Neutrophil (primary cell): ENCODE data around the gene HLA-E.
"Not testable (repeated sequence)": the region's sequence is repeated elsewhere in the genome, so short reads cannot be mapped to it uniquely, and the experiment has no call there.

ENCODE experiments used
- H3K27ac ChIP-seq: fragments of 200-600 bp; sonication (generic); 2 replicates; pipeline ENCODE4 v1.5.1; 2016; ENCODE audit warnings: mild to moderate bottlenecking, moderate library complexity
- H3K27me3 ChIP-seq: fragments of 200-600 bp; sonication (generic); 2 replicates; pipeline ENCODE4 v1.6.0; 2016; ENCODE audit warnings: mild to moderate bottlenecking
- H3K36me3 ChIP-seq: fragments of 200-600 bp; sonication (generic); 2 replicates; pipeline ENCODE4 v1.5.1; 2017
- H3K4me1 ChIP-seq, 2 experiments: fragments of 200-600 bp in 1 of 2; sonication (generic) in 1 of 2; 1 replicate in 1 of 2; 2 replicates in 1 of 2; pipeline versions ENCODE4 v1.5.1 to v1.6.1; 2013 to 2016; ENCODE audit warnings: low read depth in 1 of 2, low read length in 1 of 2, mild to moderate bottlenecking in 1 of 2, moderate library complexity in 1 of 2; ENCODE audit not compliant: control insufficient read depth in 1 of 2, insufficient read depth in 1 of 2
- H3K4me3 ChIP-seq, 2 experiments: fragments of 200-600 bp in 1 of 2; sonication (generic) in 1 of 2; 1 replicate in 1 of 2; 2 replicates in 1 of 2; pipeline ENCODE4 v1.5.1; 2013 to 2016; ENCODE audit warnings: low read depth in 1 of 2, low read length in 1 of 2, mild to moderate bottlenecking in 1 of 2, moderate library complexity in 1 of 2
- H3K9me3 ChIP-seq: fragments of 200-600 bp; sonication (generic); 2 replicates; pipeline ENCODE4 v1.5.1; 2016
- CTCF ChIP-seq: fragments of 200-600 bp; sonication (generic); IDR thresholded peaks from 2 replicates; pipeline ENCODE4 v1.5.1; 2016; ENCODE audit warnings: antibody characterized with exemption

The HLA-E gene

GRCh38 chr6:30495993-30496392 is 6.7 kb downstream of the HLA-E start:
- H3K4me1 ChIP-seq = peaks cover 79 to 80% of the 10 kb centered on the region in 2 experiments
- peak overlapping the region; percentile 98 for H3K27ac ChIP-seq
- no peaks in the 10 kb centered on the region for H3K27me3 ChIP-seq
- peaks cover 4% of the 10 kb centered on the region for H3K9me3 ChIP-seq
- H3K36me3 ChIP-seq = peaks cover 38% of the 10 kb centered on the region
- peak overlapping the region in 1 of 2 experiments; percentile 31 for H3K4me3 ChIP-seq
- TF ChIP-seq CTCF = no peak

DNA sequence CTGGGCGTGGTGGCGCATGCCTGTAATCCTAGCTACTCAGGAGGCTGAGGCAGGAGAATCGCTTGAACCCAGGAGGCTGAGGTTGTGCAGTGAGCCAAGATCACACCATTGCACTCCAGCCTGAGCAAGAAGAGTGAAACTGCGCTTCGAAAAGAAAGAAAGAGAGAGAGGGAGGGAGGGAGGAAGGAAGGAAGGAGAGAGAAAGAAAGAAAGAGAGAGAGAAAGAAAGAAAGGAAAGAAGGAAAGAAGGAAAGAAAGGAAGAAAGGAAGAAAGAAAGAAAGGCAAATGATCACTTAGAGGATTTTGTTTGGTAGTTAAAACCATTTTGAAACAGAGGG is 7.9 kb downstream of the HLA-E start:
- peak overlapping the region; percentile 98 for H3K27ac ChIP-seq
- H3K4me1 ChIP-seq = peaks cover 69 to 72% of the 10 kb centered on the region in 2 experiments

GRCh38 chr6:30497714-30498113 is 8.4 kb downstream of the HLA-E start:
- peak overlapping the region; percentile 98 for H3K27ac ChIP-seq
- H3K4me1 ChIP-seq = peaks cover 64 to 67% of the 10 kb centered on the region in 2 experiments
- H3K27me3 ChIP-seq = no peaks in the 10 kb centered on the region
- H3K4me3 ChIP-seq = no peak overlapping the region
- no peaks in the 10 kb centered on the region for H3K9me3 ChIP-seq
- TF ChIP-seq CTCF = no peak
- peaks cover 21% of the 10 kb centered on the region for H3K36me3 ChIP-seq

More for the DNA sequence above, 7.9 kb downstream of the HLA-E start:
- not testable (repeated sequence) for H3K9me3 ChIP-seq, H3K27me3 ChIP-seq, H3K4me3 ChIP-seq
- peaks cover 26% of the 10 kb centered on the region for H3K36me3 ChIP-seq

DNA sequence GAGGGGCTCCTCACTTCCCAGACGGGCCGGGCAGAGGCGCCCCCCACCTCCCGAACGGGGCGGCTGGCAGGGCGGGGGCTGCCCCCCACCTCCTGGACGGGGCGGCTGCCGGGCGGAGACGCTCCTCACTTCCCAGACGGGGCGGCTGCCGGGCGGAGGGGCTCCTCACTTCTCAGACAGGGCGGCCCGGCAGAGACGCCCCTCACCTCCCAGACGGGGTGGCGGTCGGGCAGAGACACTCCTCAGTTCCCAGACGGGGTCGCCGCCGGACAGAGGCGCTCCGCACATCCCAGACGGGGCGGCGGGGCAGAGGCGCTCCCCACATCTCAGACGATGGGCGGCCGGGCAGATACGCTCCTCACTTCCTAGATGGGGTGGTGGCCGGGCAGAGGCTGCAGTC is 9.4 kb downstream of the HLA-E start:
- Histone ChIP-seq H3K4me1 (peaks cover 59 to 63% of the 10 kb centered on the region in 2 experiments), H3K36me3 (peaks cover 11% of the 10 kb centered on the region)
- H3K4me3 ChIP-seq, H3K9me3 ChIP-seq, H3K27me3 ChIP-seq, H3K27ac ChIP-seq: not testable (repeated sequence)

GRCh38 chr6:30500421-30501355 is 11.4 kb downstream of the HLA-E start:
- no peak for TF ChIP-seq CTCF
- Histone ChIP-seq H3K4me1 (peaks cover 44 to 46% of the 10 kb centered on the region in 2 experiments), H3K27me3 (no peaks in the 10 kb centered on the region), H3K36me3 (no peaks in the 10 kb centered on the region), H3K27ac (peak overlapping the region; percentile 51), H3K9me3 (no peaks in the 10 kb centered on the region), H3K4me3 (no peak overlapping the region)

- H3K4me1 ChIP-seq = peaks cover 61 to 66% of the 10 kb centered on the region in 2 experiments
- no peaks in the 10 kb centered on the region for H3K9me3 ChIP-seq
- peak overlapping the region; percentile 46 to 58 for H3K4me3 ChIP-seq
- no peaks in the 10 kb centered on the region for H3K27me3 ChIP-seq
- peak overlapping the region; percentile 94 for H3K27ac ChIP-seq
- H3K36me3 ChIP-seq = no peaks in the 10 kb centered on the region
- no peak for TF ChIP-seq CTCF
Observed at GRCh38 chr6:30507849-30508827, 18.8 kb downstream of the HLA-E start.
